H9 (cell line): Measurements from ENCODE around the gene THSD7A. TPM values are rescaled to one million over a fixed set of nuclear protein-coding genes. Genes with fewer than 3 reads are reported as not detected.

Experiments
- DNase-seq: peaks from one replicate; pipeline ENCODE4 v3.0.0-alpha.2; 2017
- H2AFZ ChIP-seq: one replicate; pipeline ENCODE4 v1.6.1; 2013; ENCODE audit warnings: mild to moderate bottlenecking, low read length, control low read depth, moderate library complexity
- H2AK5ac ChIP-seq: 2 replicates; pipeline ENCODE4 v1.6.1; 2013; ENCODE audit warnings: low read length, control low read depth, mixed read lengths; ENCODE audit not compliant: insufficient read length
- H2BK120ac ChIP-seq: one replicate; pipeline ENCODE4 v1.6.1; 2013; ENCODE audit warnings: low read depth, mild to moderate bottlenecking, low read length, control low read depth, inconsistent platforms; ENCODE audit not compliant: poor library complexity, severe bottlenecking
- H2BK12ac ChIP-seq: 2 replicates; pipeline ENCODE4 v1.6.1; 2013; ENCODE audit warnings: low read length, control low read depth, mixed read lengths, low read depth; ENCODE audit not compliant: insufficient read length
- H2BK15ac ChIP-seq: 2 replicates; pipeline ENCODE4 v1.6.1; 2013; ENCODE audit warnings: low read depth, low read length, control low read depth
- H2BK20ac ChIP-seq: one replicate; pipeline ENCODE4 v1.6.1; 2013; ENCODE audit warnings: low read depth, mild to moderate bottlenecking, low read length, control low read depth, inconsistent platforms; ENCODE audit not compliant: poor library complexity, severe bottlenecking
- H2BK5ac ChIP-seq: 2 replicates; pipeline ENCODE4 v1.6.1; 2013; ENCODE audit warnings: low read length, control low read depth, mixed read lengths; ENCODE audit not compliant: insufficient read length
- H3K14ac ChIP-seq: 2 replicates; pipeline ENCODE4 v1.6.1; 2013; ENCODE audit warnings: low read length, control low read depth; ENCODE audit not compliant: insufficient read depth
- H3K18ac ChIP-seq: 2 replicates; pipeline ENCODE4 v1.6.1; 2013; ENCODE audit warnings: low read depth, mild to moderate bottlenecking, mixed read lengths, low read length, control low read depth; ENCODE audit not compliant: insufficient read length
- H3K23ac ChIP-seq: 2 replicates; pipeline ENCODE4 v1.6.1; 2013; ENCODE audit warnings: low read length, control low read depth, mixed read lengths, low read depth; ENCODE audit not compliant: insufficient read length
- H3K23me2 ChIP-seq: 2 replicates; pipeline ENCODE4 v1.6.1; 2013; ENCODE audit warnings: low read depth, mild to moderate bottlenecking, mixed read lengths, low read length, control low read depth; ENCODE audit not compliant: insufficient read length, poor library complexity, severe bottlenecking
- H3K27ac ChIP-seq: 2 replicates; pipeline ENCODE4 v1.5.1; 2013; ENCODE audit warnings: low read length, control low read depth, mixed read lengths, low read depth; ENCODE audit not compliant: insufficient read length
- H3K27me3 ChIP-seq: 2 replicates; pipeline ENCODE4 v1.6.1; 2013; ENCODE audit warnings: low read length, control low read depth, inconsistent platforms; ENCODE audit not compliant: insufficient read depth
- H3K4ac ChIP-seq: 2 replicates; pipeline ENCODE4 v1.6.1; 2013; ENCODE audit warnings: low read depth, mild to moderate bottlenecking, control low read depth, inconsistent platforms, low read length, moderate library complexity
- H3K4me1 ChIP-seq: 2 replicates; pipeline ENCODE4 v1.6.1; 2013; ENCODE audit warnings: low read length, control low read depth, inconsistent platforms; ENCODE audit not compliant: insufficient read depth
- H3K4me2 ChIP-seq: 2 replicates; pipeline ENCODE4 v1.6.1; 2013; ENCODE audit warnings: low read length, control low read depth, mixed read lengths; ENCODE audit not compliant: insufficient read length, insufficient read depth
- H3K56ac ChIP-seq: 2 replicates; pipeline ENCODE4 v1.6.1; 2013; ENCODE audit warnings: low read depth, mild to moderate bottlenecking, mixed read lengths, low read length, control low read depth; ENCODE audit not compliant: insufficient read length
- H3K79me1 ChIP-seq: 2 replicates; pipeline ENCODE4 v1.6.1; 2013; ENCODE audit warnings: low read depth, mild to moderate bottlenecking, moderate library complexity, low read length, control low read depth, inconsistent platforms; ENCODE audit not compliant: insufficient read depth, poor library complexity, severe bottlenecking
- H3K79me2 ChIP-seq: 2 replicates; pipeline ENCODE4 v1.6.1; 2013; ENCODE audit warnings: low read length, control low read depth, inconsistent platforms; ENCODE audit not compliant: insufficient read depth
- H3K9ac ChIP-seq: 2 replicates; pipeline ENCODE4 v1.6.1; 2013; ENCODE audit warnings: low read length, control low read depth, mixed read lengths; ENCODE audit not compliant: insufficient read length; ENCODE audit errors: extremely low read depth
- H3K9me3 ChIP-seq: one replicate; pipeline ENCODE4 v1.6.1; 2013; ENCODE audit warnings: low read depth, low read length, inconsistent platforms; ENCODE audit not compliant: control insufficient read depth
- H3T11ph ChIP-seq: one replicate; pipeline ENCODE4 v1.6.1; 2013; ENCODE audit warnings: mild to moderate bottlenecking, low read length, control low read depth, inconsistent platforms
- H4K20me1 ChIP-seq: one replicate; pipeline ENCODE4 v1.6.1; 2013; ENCODE audit not compliant: control insufficient read depth, insufficient read length, insufficient read depth
- H4K5ac ChIP-seq: 2 replicates; pipeline ENCODE4 v1.6.1; 2013; ENCODE audit warnings: low read depth, mild to moderate bottlenecking, mixed read lengths, low read length, control low read depth; ENCODE audit not compliant: insufficient read length
- H4K8ac ChIP-seq: replicated peaks from 2 replicates; pipeline ENCODE4 v1.6.1; 2013; ENCODE audit warnings: low read length, control low read depth, mixed read lengths, low read depth; ENCODE audit not compliant: insufficient read length
- H4K91ac ChIP-seq: 2 replicates; pipeline ENCODE4 v1.6.1; 2013; ENCODE audit warnings: low read depth, mild to moderate bottlenecking, moderate library complexity, mixed read lengths, low read length, control low read depth; ENCODE audit not compliant: insufficient read length
- H3K27ac Mint-ChIP-seq, 3 experiments: 2 replicates in 2 of 3; 3 replicates in 1 of 3; pipeline ENCODE4 v1.8.0; 2020 to 2021; ENCODE audit warnings: mixed read lengths in 3 of 3, mild to moderate bottlenecking in 1 of 3, moderate library complexity in 1 of 3
- H3K27me3 Mint-ChIP-seq: 2 replicates; pipeline ENCODE4 v1.8.0; 2021; ENCODE audit warnings: low read depth, mild to moderate bottlenecking, moderate library complexity, mixed read lengths
- H3K36me3 Mint-ChIP-seq, 3 experiments: 2 replicates in 2 of 3; 3 replicates in 1 of 3; pipeline ENCODE4 v1.8.0; 2020 to 2021; ENCODE audit warnings: low read depth in 3 of 3, mixed read lengths in 3 of 3; ENCODE audit not compliant: insufficient read depth in 1 of 3
- H3K4me1 Mint-ChIP-seq, 2 experiments: 2 replicates each; pipeline ENCODE4 v1.8.0; 2020; ENCODE audit warnings: mixed read lengths in 2 of 2
- H3K4me3 Mint-ChIP-seq, 2 experiments: 2 replicates in 1 of 2; 3 replicates in 1 of 2; pipeline ENCODE4 v1.8.0; 2020 to 2021; ENCODE audit warnings: mild to moderate bottlenecking in 2 of 2, mixed read lengths in 2 of 2, moderate library complexity in 1 of 2
- H3K9me3 Mint-ChIP-seq, 2 experiments: 2 replicates in 1 of 2; 3 replicates in 1 of 2; pipeline ENCODE4 v1.8.0; 2020; ENCODE audit warnings: mild to moderate bottlenecking in 2 of 2, mixed read lengths in 2 of 2, moderate library complexity in 1 of 2
- CTCF ChIP-seq: fragments of 200-600 bp; sonication (generic); conservative IDR thresholded peaks from 3 replicates; pipeline ENCODE4 v1.8.0; 2021; ENCODE audit warnings: antibody characterized with exemption, mild to moderate bottlenecking
- WGBS: extraction: QIAGEN DNeasy Blood & Tissue Kit; methylation state at CpG from one replicate; pipeline ENCODE4 v1.1.7; 2013; ENCODE audit warnings: missing lambda C conversion rate, low lambda C conversion rate, mixed read lengths; ENCODE audit not compliant: insufficient read length; ENCODE audit errors: extremely low coverage; 5-methylcytosine and 5-hydroxymethylcytosine counted together
- total RNA-seq: library from RNA; stranded (reverse); gene quantifications from 2 replicates; pipeline ENCODE4 v1.2.1, GENCODE V29; 2021

THSD7A gene
- total RNA-seq, 1 experiment from 2014 or later, result 0.42 TPM

GRCh38 chr7:11379641-11380040, 452.4 kb downstream of the THSD7A start:
- H3K4ac ChIP-seq, result no peak overlapping the region
- Mint-ChIP-seq H3K4me3 (no peak overlapping the region), H3K4me1 (no peaks in the 10 kb centered on the region), H3K36me3 (no peaks in the 10 kb centered on the region), H3K27ac (no peak overlapping the region), H3K27me3 (no peaks in the 10 kb centered on the region), H3K9me3 (no peaks in the 10 kb centered on the region)
- H4K8ac ChIP-seq, result no peak overlapping the region
- H2AK5ac ChIP-seq, result no peak overlapping the region
- no peak overlapping the region for H3K4me2 ChIP-seq
- H3K14ac ChIP-seq, result no peak overlapping the region
- no peak overlapping the region for H3K56ac ChIP-seq
- no peaks in the 10 kb centered on the region for H4K20me1 ChIP-seq
- H3K4me1 ChIP-seq, result no peaks in the 10 kb centered on the region
- no peak overlapping the region for H4K91ac ChIP-seq
- H2AFZ ChIP-seq, result no peak overlapping the region
- H3K27ac ChIP-seq, result no peak overlapping the region
- no peak overlapping the region for H3K23ac ChIP-seq
- H2BK15ac ChIP-seq, result no peak overlapping the region
- no CpG with 5 or more reads among the region's 4 CpGs for WGBS
- no peak overlapping the region for H3K18ac ChIP-seq
- no peaks in the 10 kb centered on the region for H3K79me1 ChIP-seq
- no peaks in the 10 kb centered on the region for H3K9me3 ChIP-seq
- DNase-seq, result no peak
- H2BK12ac ChIP-seq, result no peak overlapping the region
- no peak overlapping the region for H2BK120ac ChIP-seq
- no peak overlapping the region for H2BK5ac ChIP-seq
- H3K79me2 ChIP-seq, result no peaks in the 10 kb centered on the region
- H3K9ac ChIP-seq, result no peak overlapping the region
- H3K27me3 ChIP-seq, result no peaks in the 10 kb centered on the region
- H4K5ac ChIP-seq, result no peak overlapping the region
- no peak overlapping the region for H3T11ph ChIP-seq
- H2BK20ac ChIP-seq, result no peak overlapping the region
- H3K23me2 ChIP-seq, result no peaks in the 10 kb centered on the region
- TF ChIP-seq CTCF, result no peak
